ENCODE measurements around the gene MNX1. TPM values are rescaled to one million over a fixed set of nuclear protein-coding genes. Genes with fewer than 3 reads are reported as not detected.
A peak's percentile ranks its signal among the peaks of the same experiment; 100 is the strongest.

Gene MNX1
- polyA plus RNA-seq, 1 donor from 2014 or later: not detected

GRCh38 chr7:157017603-157018327 is 7.3 kb upstream of the MNX1 start:
- Histone ChIP-seq H3F3A (ENCODE audit: insufficient read depth, low read length, poor library complexity, severe bottlenecking) (no peaks in the 10 kb centered on the region), H3K9ac (ENCODE audit: low read length) (no peak overlapping the region), H3K4me3 (ENCODE audit: low read length) (no peak overlapping the region), H3K9me3 (ENCODE audit: low read length) (no peaks in the 10 kb centered on the region), H3K36me3 (ENCODE audit: insufficient read depth, low read length) (no peaks in the 10 kb centered on the region), H3K27me3 (ENCODE audit: insufficient read depth, low read depth, low read length) (peaks cover 100% of the 10 kb centered on the region), H3K4me2 (ENCODE audit: low read length) (no peak overlapping the region), H3K79me2 (replicated peaks; ENCODE audit: insufficient read depth, low read length) (no peaks in the 10 kb centered on the region), H3K27ac (ENCODE audit: low read length) (no peak overlapping the region), H4K20me1 (ENCODE audit: insufficient read depth) (no peaks in the 10 kb centered on the region), H3K9me2 (ENCODE audit: insufficient read depth, low read length) (no peaks in the 10 kb centered on the region), H2AFZ (ENCODE audit: low read depth, low read length) (no peak overlapping the region)
- TF ChIP-seq EZH2 (IDR thresholded peaks at IDR 0.05; ENCODE audit: borderline replicate concordance, insufficient read depth, low read length, poor library complexity, severe bottlenecking) (no peak), RAD21 (conservative IDR thresholded peaks at IDR 0.05) (no peak), EP300 (conservative IDR thresholded peaks at IDR 0.05; ENCODE audit: poor library complexity, severe bottlenecking) (no peak), CTCF (IDR thresholded peaks at IDR 0.05; ENCODE audit: poor library complexity, severe bottlenecking) (no peak), REST (IDR thresholded peaks at IDR 0.05; ENCODE audit: borderline replicate concordance) (no peak), MXI1 (conservative IDR thresholded peaks at IDR 0.05; ENCODE audit: poor library complexity, severe bottlenecking) (no peak), SMC3 (conservative IDR thresholded peaks at IDR 0.05; ENCODE audit: poor library complexity) (no peak), POLR2AphosphoS5 (IDR thresholded peaks at IDR 0.05) (no peak), TAF1 (IDR thresholded peaks at IDR 0.05; ENCODE audit: low read depth) (no peak)

GRCh38 chr7:157017149-157017548 is 6.7 kb upstream of the MNX1 start:
- Histone ChIP-seq H3F3A (ENCODE audit: insufficient read depth, low read length, poor library complexity, severe bottlenecking) (no peaks in the 10 kb centered on the region), H3K9me2 (ENCODE audit: insufficient read depth, low read length) (no peaks in the 10 kb centered on the region), H4K20me1 (ENCODE audit: insufficient read depth) (no peaks in the 10 kb centered on the region), H3K36me3 (ENCODE audit: insufficient read depth, low read length) (no peaks in the 10 kb centered on the region), H3K79me2 (replicated peaks; ENCODE audit: insufficient read depth, low read length) (no peaks in the 10 kb centered on the region), H3K9ac (ENCODE audit: low read length) (no peak overlapping the region), H2AFZ (ENCODE audit: low read depth, low read length) (no peak overlapping the region), H3K9me3 (ENCODE audit: low read length) (no peaks in the 10 kb centered on the region), H3K27ac (ENCODE audit: low read length) (no peak overlapping the region), H3K4me3 (ENCODE audit: low read length) (no peak overlapping the region), H3K4me2 (ENCODE audit: low read length) (no peak overlapping the region), H3K27me3 (ENCODE audit: insufficient read depth, low read depth, low read length) (peaks cover 100% of the 10 kb centered on the region)
- TF ChIP-seq REST (IDR thresholded peaks at IDR 0.05; ENCODE audit: borderline replicate concordance) (no peak), EZH2 (IDR thresholded peaks at IDR 0.05; ENCODE audit: borderline replicate concordance, insufficient read depth, low read length, poor library complexity, severe bottlenecking) (peak; percentile 74)

Data from neural cell (in vitro differentiated cells).